HL-60 (cell line): Measurements from ENCODE around the gene EXOSC10.

Source experiments
- POLR2AphosphoS5 ChIP-seq: IDR thresholded peaks from 2 replicates; pipeline ENCODE4 v1.6.1; 2012; ENCODE audit warnings: low read depth
- TF ChIP-seq, protein P1 (sequence below): IDR thresholded peaks from one replicate; pipeline ENCODE4 v1.5.1; 2011; ENCODE audit warnings: low read length, control low read depth, inconsistent platforms; ENCODE audit not compliant: insufficient read depth

DNA sequence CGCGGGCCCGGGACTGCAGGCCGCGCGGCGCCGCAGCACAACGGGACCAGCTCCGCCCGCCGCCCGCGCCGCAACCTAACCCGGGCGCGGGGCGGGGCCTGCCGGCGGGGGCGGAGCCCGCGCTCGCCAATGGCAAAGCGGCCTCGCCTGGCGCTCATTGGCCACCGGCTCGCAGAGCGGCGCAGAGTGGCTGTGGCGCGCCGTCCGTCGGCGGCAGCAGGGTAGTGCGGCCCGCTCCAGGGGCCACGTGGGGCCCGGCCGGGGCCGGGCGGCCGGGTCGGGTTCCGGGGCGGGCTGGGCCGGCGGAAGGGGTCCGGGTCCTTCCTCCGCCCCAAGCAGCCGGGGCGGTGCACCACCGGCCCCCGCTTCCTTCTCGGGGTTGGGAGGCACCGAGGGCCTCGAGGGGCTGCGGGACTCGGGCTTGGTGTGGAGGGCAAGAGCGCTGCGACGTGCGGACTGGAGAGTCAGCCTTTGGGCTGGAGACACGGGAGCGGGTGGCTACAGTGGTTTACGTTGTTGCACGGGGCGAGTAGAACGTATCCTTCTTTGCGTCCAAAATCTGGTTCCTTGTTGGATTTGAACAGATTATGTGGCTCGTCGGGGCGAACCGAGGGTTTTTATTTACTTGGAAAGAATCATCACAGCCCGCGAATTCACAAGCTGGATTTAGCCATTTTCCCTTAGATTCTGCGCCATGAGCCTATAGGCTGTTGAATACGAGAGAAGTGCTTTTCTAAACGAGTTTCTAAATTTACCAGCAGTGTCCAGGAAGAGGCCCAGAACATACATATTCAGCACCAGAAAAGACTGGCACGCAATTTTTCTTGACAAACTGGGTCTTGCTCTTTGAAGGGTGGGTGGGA, 39.5 kb downstream of the EXOSC10 start, which contains the start of gene SRM:
- TF ChIP-seq, protein P1, sequence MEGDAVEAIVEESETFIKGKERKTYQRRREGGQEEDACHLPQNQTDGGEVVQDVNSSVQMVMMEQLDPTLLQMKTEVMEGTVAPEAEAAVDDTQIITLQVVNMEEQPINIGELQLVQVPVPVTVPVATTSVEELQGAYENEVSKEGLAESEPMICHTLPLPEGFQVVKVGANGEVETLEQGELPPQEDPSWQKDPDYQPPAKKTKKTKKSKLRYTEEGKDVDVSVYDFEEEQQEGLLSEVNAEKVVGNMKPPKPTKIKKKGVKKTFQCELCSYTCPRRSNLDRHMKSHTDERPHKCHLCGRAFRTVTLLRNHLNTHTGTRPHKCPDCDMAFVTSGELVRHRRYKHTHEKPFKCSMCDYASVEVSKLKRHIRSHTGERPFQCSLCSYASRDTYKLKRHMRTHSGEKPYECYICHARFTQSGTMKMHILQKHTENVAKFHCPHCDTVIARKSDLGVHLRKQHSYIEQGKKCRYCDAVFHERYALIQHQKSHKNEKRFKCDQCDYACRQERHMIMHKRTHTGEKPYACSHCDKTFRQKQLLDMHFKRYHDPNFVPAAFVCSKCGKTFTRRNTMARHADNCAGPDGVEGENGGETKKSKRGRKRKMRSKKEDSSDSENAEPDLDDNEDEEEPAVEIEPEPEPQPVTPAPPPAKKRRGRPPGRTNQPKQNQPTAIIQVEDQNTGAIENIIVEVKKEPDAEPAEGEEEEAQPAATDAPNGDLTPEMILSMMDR: no peak
- peak; percentile 49; the same call in 1 of the 2 replicates for TF ChIP-seq POLR2AphosphoS5
